WTC11 (cell line): Measurements from ENCODE around the gene DCP1B. TPM values are rescaled to one million over a fixed set of nuclear protein-coding genes. Genes with fewer than 3 reads are reported as not detected.

ENCODE experiments used
- ATAC-seq: fragments of 200-7000 bp; cut with Tn5 transposase; 2 replicates; pipeline ENCODE4 v1.10.0; 2021; ENCODE audit warnings: mild to moderate bottlenecking, moderate library complexity
- CTCF ChIA-PET: fragments of 300-600 bp; sonication (Branson Sonifier 250); formaldehyde crosslinking; loops from one replicate; lab custom pipeline; 2021; ENCODE audit warnings: antibody characterized with exemption; lab: Charles Lee
- POLR2A ChIA-PET: fragments of 350-600 bp; sonication (Branson Sonifier 250); formaldehyde crosslinking; loops from one replicate; lab custom pipeline; 2021; ENCODE audit warnings: antibody characterized with exemption; lab: Charles Lee
- DNase-seq: peaks from one replicate; pipeline ENCODE4 v3.0.0; 2021; ENCODE audit warnings: low spot score
- H3K27ac Mint-ChIP-seq: 2 replicates; pipeline ENCODE4 v1.8.0; 2021; ENCODE audit warnings: mixed read lengths
- H3K27me3 Mint-ChIP-seq: 2 replicates; pipeline ENCODE4 v1.8.0; 2021; ENCODE audit warnings: low read depth, mild to moderate bottlenecking, moderate library complexity, mixed read lengths
- H3K36me3 Mint-ChIP-seq: 2 replicates; pipeline ENCODE4 v1.8.0; 2021; ENCODE audit warnings: mixed read lengths
- H3K4me1 Mint-ChIP-seq: 2 replicates; pipeline ENCODE4 v1.8.0; 2022; ENCODE audit warnings: mixed read lengths
- H3K4me3 Mint-ChIP-seq: 2 replicates; pipeline ENCODE4 v1.8.0; 2021; ENCODE audit warnings: mild to moderate bottlenecking, moderate library complexity, mixed read lengths
- H3K9me3 Mint-ChIP-seq: 2 replicates; pipeline ENCODE4 v1.8.0; 2021; ENCODE audit warnings: mixed read lengths
- ATF1 ChIP-seq: sonication (generic); formaldehyde crosslinking; IDR thresholded peaks from 2 replicates; pipeline ENCODE4 v1.8.1; 2023; ENCODE audit warnings: mild to moderate bottlenecking, moderate library complexity, missing genetic modification reagents
- ATF6 ChIP-seq: sonication (generic); formaldehyde crosslinking; IDR thresholded peaks from 2 replicates; pipeline ENCODE4 v1.8.1; 2023; ENCODE audit warnings: mild to moderate bottlenecking, missing genetic modification reagents
- CBFB ChIP-seq: sonication (generic); formaldehyde crosslinking; IDR thresholded peaks from 2 replicates; pipeline ENCODE4 v1.8.1; 2022; ENCODE audit warnings: mild to moderate bottlenecking, low read depth, missing genetic modification reagents
- GABPB1 ChIP-seq: sonication (generic); formaldehyde crosslinking; IDR thresholded peaks from 2 replicates; pipeline ENCODE4 v1.8.1; 2023; ENCODE audit warnings: mild to moderate bottlenecking, missing genetic modification reagents
- HMGA2 ChIP-seq: fragments of 250-450 bp; sonication (Bioruptor Pico); IDR thresholded peaks from 2 replicates; pipeline ENCODE4 v1.4.0; 2021; ENCODE audit warnings: mild to moderate bottlenecking, moderate library complexity
- JUN ChIP-seq: sonication (generic); formaldehyde crosslinking; IDR thresholded peaks from 2 replicates; pipeline ENCODE4 v1.8.0; 2023; ENCODE audit warnings: mild to moderate bottlenecking, missing genetic modification reagents
- MAX ChIP-seq: sonication (generic); formaldehyde crosslinking; IDR thresholded peaks from 2 replicates; pipeline ENCODE4 v1.8.0; 2022; ENCODE audit warnings: mild to moderate bottlenecking, missing genetic modification reagents
- NFATC4 ChIP-seq: fragments of 250-450 bp; sonication (Bioruptor Pico); IDR thresholded peaks from 2 replicates; pipeline ENCODE4 v1.9.0; 2021; ENCODE audit warnings: mild to moderate bottlenecking
- NFE2L1 ChIP-seq: sonication (generic); formaldehyde crosslinking; IDR thresholded peaks from 2 replicates; pipeline ENCODE4 v1.8.1; 2023; ENCODE audit warnings: missing genetic modification reagents
- OVOL2 ChIP-seq: fragments of 250-450 bp; sonication (Bioruptor Pico); IDR thresholded peaks from 2 replicates; pipeline ENCODE4 v1.9.0; 2021; ENCODE audit warnings: mild to moderate bottlenecking, borderline replicate concordance
- PRRX2 ChIP-seq: fragments of 250-450 bp; sonication (Bioruptor Pico); IDR thresholded peaks from 2 replicates; pipeline ENCODE4 v1.8.0; 2021; ENCODE audit warnings: mild to moderate bottlenecking
- RELA ChIP-seq: sonication (generic); formaldehyde crosslinking; IDR thresholded peaks from 2 replicates; pipeline ENCODE4 v1.8.1; 2022; ENCODE audit warnings: missing genetic modification reagents, mild to moderate bottlenecking, borderline replicate concordance
- SP1 ChIP-seq: sonication (generic); formaldehyde crosslinking; conservative IDR thresholded peaks from 2 replicates; pipeline ENCODE4 v1.8.1; 2022; ENCODE audit warnings: missing genetic modification reagents
- STAT6 ChIP-seq: sonication (generic); formaldehyde crosslinking; conservative IDR thresholded peaks from 2 replicates; pipeline ENCODE4 v1.8.1; 2023; ENCODE audit warnings: mild to moderate bottlenecking, low read depth, missing genetic modification reagents, moderate library complexity
- total RNA-seq: library from RNA; stranded (reverse); gene quantifications from 3 replicates; pipeline ENCODE4 v1.2.3, GENCODE V29; 2021

The DCP1B gene
- total RNA-seq, 1 experiment from 2014 or later = 25.1 TPM

- no peak for TF ChIP-seq CBFB (CRISPR knock-in tag)
- no peak for TF ChIP-seq OVOL2 (CRISPR knock-in tag)
- Mint-ChIP-seq H3K9me3 (no peaks in the 10 kb centered on the region), H3K27ac (no peak overlapping the region), H3K4me1 (no peaks in the 10 kb centered on the region), H3K36me3 (no peaks in the 10 kb centered on the region), H3K4me3 (no peak overlapping the region), H3K27me3 (0 out of 2 replicates have a peak, but pooled peaks cover under 1% of the 10 kb centered on the region)
- ChIA-PET CTCF (interaction anchor here (1.2 to 3.1 kb wide), 2 partner anchors 7 to 10 kb away, joined by 4 to 23 read pairs; no protein-coding TSS in a partner anchor), POLR2A (no interaction called here)
- ATAC-seq (no peak), DNase-seq (no peak)
These were observed 74.8 kb downstream of the DCP1B start for GRCh38 chr12:1929241-1929984.

GRCh38 chr12:1928439-1929121, 75.7 kb downstream of the DCP1B start:
- no peak for TF ChIP-seq NFE2L1
- TF ChIP-seq, all 79 proteins: peak for 0
- Mint-ChIP-seq H3K4me1 (no peaks in the 10 kb centered on the region), H3K27me3 (0 out of 2 replicates have a peak, but pooled peaks cover 2% of the 10 kb centered on the region), H3K4me3 (no peak overlapping the region), H3K9me3 (no peaks in the 10 kb centered on the region), H3K36me3 (no peaks in the 10 kb centered on the region), H3K27ac (no peak overlapping the region)
- ChIA-PET CTCF (interaction anchor here (3.1 kb wide), 1 partner anchor 11 kb away, joined by 23 read pairs; no protein-coding TSS in a partner anchor), POLR2A (no interaction called here)
- no peak for ATAC-seq
- no peak for DNase-seq

- Mint-ChIP-seq H3K27ac (no peak overlapping the region), H3K9me3 (no peaks in the 10 kb centered on the region), H3K4me3 (no peak overlapping the region), H3K36me3 (no peaks in the 10 kb centered on the region), H3K4me1 (no peaks in the 10 kb centered on the region), H3K27me3 (0 out of 2 replicates have a peak, but pooled peaks cover 2% of the 10 kb centered on the region)
- DNase-seq (no peak), ATAC-seq (no peak)
- no peak for TF ChIP-seq HMGA2 (CRISPR knock-in tag)
- no peak for TF ChIP-seq PRRX2
- no peak for TF ChIP-seq CBFB (CRISPR knock-in tag)
- ChIA-PET POLR2A (no interaction called here), CTCF (interaction anchor here (0.8 kb wide), 1 partner anchor 12 kb away, joined by 3 read pairs; no protein-coding TSS in a partner anchor)
These were observed 76.4 kb downstream of the DCP1B start for GRCh38 chr12:1927751-1928351.

GRCh38 chr12:1927051-1927680, 77.1 kb downstream of the DCP1B start:
- ChIA-PET POLR2A (interaction anchor here (0.6 kb wide), 1 partner anchor 298 kb away, joined by 3 read pairs; the partner anchor contains the start of gene WNT5B), CTCF (interaction anchor here (0.8 to 1.8 kb wide), 3 partner anchors 13 to 293 kb away, joined by 3 to 8 read pairs (median 3); no protein-coding TSS in a partner anchor)
- H3K9me3 Mint-ChIP-seq = no peaks in the 10 kb centered on the region
- TF ChIP-seq SP1 (CRISPR knock-in tag) = no peak
- no peak for TF ChIP-seq NFATC4
- no peak for TF ChIP-seq NFE2L1
- TF ChIP-seq JUN = no peak
- TF ChIP-seq GABPB1 (CRISPR knock-in tag) = no peak
- TF ChIP-seq RELA = no peak
- no peak for TF ChIP-seq ATF1 (CRISPR knock-in tag)
- no peak for TF ChIP-seq ATF6 (CRISPR knock-in tag)
- TF ChIP-seq MAX (CRISPR knock-in tag) = no peak
- TF ChIP-seq STAT6 (CRISPR knock-in tag) = no peak
- DNase-seq (no peak), ATAC-seq (no peak)
- no peaks in the 10 kb centered on the region for H3K36me3 Mint-ChIP-seq
- no peaks in the 10 kb centered on the region for H3K4me1 Mint-ChIP-seq
- no peak overlapping the region for H3K27ac Mint-ChIP-seq
- no peak overlapping the region for H3K4me3 Mint-ChIP-seq
- 0 out of 2 replicates have a peak, but pooled peaks cover 2% of the 10 kb centered on the region for H3K27me3 Mint-ChIP-seq
